Measurements from ENCODE around the gene SDR39U1.

Gene SDR39U1

GRCh38 chr14:24390701-24391468, 51.7 kb downstream of the SDR39U1 start:
- DNase-seq (ENCODE audit: low read depth in 2 of 2), result no peak

All from stimulated activated CD8-positive, alpha-beta memory T cell treated with anti-CD3 and anti-CD28 coated beads, Interleukin-15, amount 100 ng/mL, for 4 hours (primary cell).